Measurements from ENCODE around the gene NACA2.
"Not testable (repeated sequence)": the region's sequence is repeated elsewhere in the genome, so short reads cannot be mapped to it uniquely, and the experiment has no call there.

Gene NACA2

DNA sequence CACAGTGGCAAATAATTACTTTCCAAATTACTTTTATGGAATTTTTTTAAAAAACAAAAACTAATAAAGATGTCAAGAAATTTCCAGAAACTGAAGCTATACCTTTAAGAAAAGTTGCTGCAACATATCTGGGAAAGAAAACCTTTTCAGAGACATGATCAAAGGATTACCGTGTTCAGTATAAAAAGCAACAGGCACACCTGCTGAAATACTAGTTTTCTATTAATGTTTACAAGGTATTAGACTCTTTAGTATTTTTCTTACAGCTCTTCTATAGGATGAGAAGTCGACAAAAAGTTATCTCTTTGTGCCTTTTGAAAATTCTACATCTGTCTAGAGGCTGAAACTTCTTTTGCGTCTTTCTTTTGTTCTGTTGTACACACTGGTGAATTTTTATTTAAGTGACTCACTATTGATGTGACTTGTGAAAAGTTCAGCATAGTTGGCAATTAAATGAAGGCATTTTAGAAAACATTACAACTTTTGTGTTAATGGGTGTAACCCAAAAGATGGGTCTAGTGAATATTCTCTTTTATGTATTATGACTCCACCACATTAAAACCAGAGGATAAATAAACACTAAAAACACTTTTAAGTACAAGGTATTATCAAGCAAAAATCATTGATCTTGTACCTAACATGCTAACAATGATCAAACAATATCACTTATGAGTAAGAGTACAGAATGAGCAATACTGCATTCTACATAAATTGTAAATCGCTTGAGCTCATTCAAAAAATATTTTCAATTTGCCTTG lies 23.8 kb downstream of the NACA2 start:
- TF ChIP-seq, protein P1, sequence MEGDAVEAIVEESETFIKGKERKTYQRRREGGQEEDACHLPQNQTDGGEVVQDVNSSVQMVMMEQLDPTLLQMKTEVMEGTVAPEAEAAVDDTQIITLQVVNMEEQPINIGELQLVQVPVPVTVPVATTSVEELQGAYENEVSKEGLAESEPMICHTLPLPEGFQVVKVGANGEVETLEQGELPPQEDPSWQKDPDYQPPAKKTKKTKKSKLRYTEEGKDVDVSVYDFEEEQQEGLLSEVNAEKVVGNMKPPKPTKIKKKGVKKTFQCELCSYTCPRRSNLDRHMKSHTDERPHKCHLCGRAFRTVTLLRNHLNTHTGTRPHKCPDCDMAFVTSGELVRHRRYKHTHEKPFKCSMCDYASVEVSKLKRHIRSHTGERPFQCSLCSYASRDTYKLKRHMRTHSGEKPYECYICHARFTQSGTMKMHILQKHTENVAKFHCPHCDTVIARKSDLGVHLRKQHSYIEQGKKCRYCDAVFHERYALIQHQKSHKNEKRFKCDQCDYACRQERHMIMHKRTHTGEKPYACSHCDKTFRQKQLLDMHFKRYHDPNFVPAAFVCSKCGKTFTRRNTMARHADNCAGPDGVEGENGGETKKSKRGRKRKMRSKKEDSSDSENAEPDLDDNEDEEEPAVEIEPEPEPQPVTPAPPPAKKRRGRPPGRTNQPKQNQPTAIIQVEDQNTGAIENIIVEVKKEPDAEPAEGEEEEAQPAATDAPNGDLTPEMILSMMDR (IDR thresholded peaks at IDR 0.05; ENCODE audit: low read depth, low read length), result no peak
- no peak for DNase-seq (ENCODE audit: low read depth in 2 of 2)
- H3K4me3 ChIP-seq (replicated peaks in 1 of 2; ENCODE audit: low read depth in 2 of 2, low read length in 2 of 2), result no peak overlapping the region

DNA sequence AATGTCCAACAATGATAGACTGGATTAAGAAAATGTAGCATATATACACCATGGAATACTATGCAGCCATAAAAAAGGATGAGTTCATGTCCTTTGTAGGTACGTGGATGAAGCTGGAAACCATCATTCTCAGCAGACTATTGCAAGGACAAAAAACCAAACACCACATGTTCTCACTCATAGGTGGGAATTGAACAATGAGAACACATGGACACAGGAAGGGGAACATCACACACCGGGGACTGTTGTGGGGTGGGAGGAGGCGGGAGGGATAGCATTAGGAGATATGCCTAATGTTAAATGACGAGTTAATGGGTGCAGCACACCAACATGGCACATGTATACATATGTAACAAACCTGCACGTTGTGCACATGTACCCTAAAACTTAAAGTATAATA lies 24.6 kb downstream of the NACA2 start:
- DNase-seq (ENCODE audit: low read depth in 2 of 2); H3K4me3 ChIP-seq (replicated peaks in 1 of 2; ENCODE audit: low read depth in 2 of 2, low read length in 2 of 2): not testable (repeated sequence)

DNA sequence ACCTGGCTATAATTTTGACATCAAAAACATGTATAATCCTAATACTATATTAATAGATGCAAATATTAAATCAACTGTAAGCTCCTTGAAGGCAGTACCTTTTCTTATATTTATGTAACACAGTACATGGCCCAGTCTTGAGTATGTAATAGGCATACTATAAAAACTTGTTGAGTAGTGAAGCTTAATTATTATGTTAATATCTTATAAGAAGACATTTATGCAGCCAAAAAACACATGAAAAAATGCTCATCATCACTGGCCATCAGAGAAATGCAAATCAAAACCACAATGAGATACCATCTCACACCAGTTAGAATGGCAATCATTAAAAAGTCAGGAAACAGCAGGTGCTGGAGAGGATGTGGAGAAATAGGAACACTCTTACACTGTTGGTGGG lies 25.2 kb downstream of the NACA2 start:
- not testable (repeated sequence) for H3K4me3 ChIP-seq (replicated peaks in 1 of 2; ENCODE audit: low read depth in 2 of 2, low read length in 2 of 2); DNase-seq (ENCODE audit: low read depth in 2 of 2)

DNA sequence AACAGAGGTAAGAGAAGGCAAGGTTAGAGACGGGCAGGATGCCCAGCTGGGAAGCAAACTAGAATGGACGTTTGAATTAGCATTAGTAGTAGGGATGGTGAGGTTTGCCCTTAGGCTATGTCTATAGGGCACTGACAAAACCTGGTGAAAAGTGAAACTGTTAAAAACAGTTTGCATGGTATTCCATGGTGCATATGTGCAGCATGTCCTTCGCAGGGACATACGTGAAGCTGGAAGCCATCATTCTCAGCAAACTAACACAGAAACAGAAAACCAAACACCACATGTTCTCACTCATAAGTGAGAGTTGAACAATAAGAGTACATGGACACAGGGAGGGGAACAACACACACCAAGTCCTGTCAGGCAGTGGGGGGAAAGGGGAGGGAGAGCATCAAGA lies 25.8 kb downstream of the NACA2 start:
- DNase-seq (ENCODE audit: low read depth in 2 of 2), result no peak
- H3K4me3 ChIP-seq (replicated peaks in 1 of 2; ENCODE audit: low read depth in 2 of 2, low read length in 2 of 2), result no peak overlapping the region
- TF ChIP-seq, protein P1 (IDR thresholded peaks at IDR 0.05; ENCODE audit: low read depth, low read length), result no peak

DNA sequence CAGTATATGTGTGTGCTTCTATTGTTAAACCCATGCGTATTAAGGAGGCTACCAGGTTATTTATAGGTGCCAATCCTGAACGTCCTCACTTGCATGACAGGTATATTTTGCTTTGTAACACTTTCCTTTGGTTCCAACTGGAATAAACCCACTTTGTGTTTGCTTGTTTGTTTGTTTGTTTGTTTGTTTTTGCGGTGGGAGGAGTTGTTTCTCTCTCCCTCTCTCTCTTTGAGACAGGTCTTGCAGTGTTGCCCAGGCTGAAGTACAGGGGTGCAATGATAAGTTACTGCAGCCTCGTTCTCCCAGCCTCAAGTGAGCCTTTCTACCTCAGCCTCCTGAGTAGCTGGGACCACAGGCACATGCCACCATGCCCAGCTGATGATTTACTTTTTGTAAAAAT lies 28.7 kb downstream of the NACA2 start:
- TF ChIP-seq, protein P1 (IDR thresholded peaks at IDR 0.05; ENCODE audit: low read depth, low read length), result no peak
- no peak for DNase-seq (ENCODE audit: low read depth in 2 of 2)
- no peak overlapping the region for H3K4me3 ChIP-seq (replicated peaks in 1 of 2; ENCODE audit: low read depth in 2 of 2, low read length in 2 of 2)

DNA sequence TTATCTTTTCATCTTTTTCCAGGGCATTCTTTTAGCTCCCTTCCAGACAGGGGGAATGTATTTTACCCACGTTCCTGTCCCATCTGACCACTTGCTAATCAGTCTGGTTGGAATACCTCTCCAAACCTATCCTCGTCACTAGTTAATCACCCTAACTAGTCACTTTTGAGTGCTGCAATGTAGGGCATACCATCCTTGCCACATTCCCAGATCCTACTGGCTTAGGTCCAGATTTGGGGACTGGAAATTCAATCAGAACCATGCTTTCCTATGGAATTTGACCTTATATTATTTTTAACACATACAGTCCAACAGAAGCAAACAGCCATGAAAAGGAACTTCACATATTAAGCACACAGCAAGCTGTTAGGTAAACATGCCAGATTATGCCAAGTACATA lies 29.7 kb downstream of the NACA2 start:
- no peak overlapping the region for H3K4me3 ChIP-seq (replicated peaks in 1 of 2; ENCODE audit: low read depth in 2 of 2, low read length in 2 of 2)
- DNase-seq (ENCODE audit: low read depth in 2 of 2), result no peak
- TF ChIP-seq, protein P1 (IDR thresholded peaks at IDR 0.05; ENCODE audit: low read depth, low read length), result no peak

DNA sequence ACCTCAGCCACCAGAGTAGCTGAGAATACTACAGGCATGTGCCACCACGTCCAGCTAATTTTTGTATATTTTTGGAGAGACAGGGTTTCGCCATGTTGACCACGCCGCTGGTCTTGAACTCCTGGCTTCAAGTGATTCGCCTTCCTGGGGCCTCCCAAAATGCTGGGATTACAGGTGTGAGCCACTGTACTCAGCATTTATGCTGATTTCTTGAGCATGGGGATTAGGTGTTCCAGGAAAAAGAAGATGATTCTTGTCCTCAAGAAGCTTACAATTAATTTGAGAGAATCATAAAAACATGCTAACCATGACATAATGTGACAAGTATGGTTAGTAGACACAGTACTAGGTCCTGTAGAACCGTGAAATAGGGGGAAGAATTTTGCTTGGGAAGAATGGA lies 30.9 kb downstream of the NACA2 start:
- no peak overlapping the region for H3K4me3 ChIP-seq (replicated peaks in 1 of 2; ENCODE audit: low read depth in 2 of 2, low read length in 2 of 2)
- DNase-seq (ENCODE audit: low read depth in 2 of 2), result no peak
- TF ChIP-seq, protein P1 (IDR thresholded peaks at IDR 0.05; ENCODE audit: low read depth, low read length), result no peak

Measured in cardiac fibroblast (primary cell).